GM12878 (cell line): ENCODE measurements around the gene OLFML2B. TPM values are rescaled to one million over a fixed set of nuclear protein-coding genes. Genes with fewer than 3 reads are reported as not detected.

ENCODE experiments used
- ATAC-seq: fragments of 200-7000 bp; cut with Tn5 transposase; 3 replicates; pipeline ENCODE4 v1.9.1; 2020; ENCODE audit warnings: mild to moderate bottlenecking, moderate library complexity
- BruUV-seq: library from RNA; stranded (reverse); fragments of 400-500 nt; replicated peaks from 2 replicates; lab custom pipeline; 2021; lab: Mats Ljungman, UMichigan
- CTCF ChIA-PET: fragments of 300-600 bp; sonication (Branson Sonifier 250); formaldehyde crosslinking; extraction: SDS; loops from one replicate; lab custom pipeline; 2021; ENCODE audit warnings: inconsistent platforms; lab: Yijun Ruan, JAX
- POLR2A ChIA-PET: fragments of 350-600 bp; formaldehyde crosslinking; extraction: SDS; loops from one replicate; lab custom pipeline; 2021; ENCODE audit warnings: inconsistent platforms; lab: Charles Lee
- RAD21 ChIA-PET: fragments of 300-600 bp; sonication (Branson Sonifier 250); formaldehyde crosslinking; loops from one replicate; lab custom pipeline; 2023; ENCODE audit warnings: antibody characterized with exemption; ENCODE audit not compliant: unreplicated experiment; lab: Charles Lee
- SMC1A ChIA-PET: fragments of 300-600 bp; sonication (Branson Sonifier 250); formaldehyde crosslinking; loops from one replicate; lab custom pipeline; 2023; ENCODE audit not compliant: unreplicated experiment, uncharacterized antibody; lab: Charles Lee
- DNase-seq: peaks from one replicate; pipeline ENCODE4 v3.0.0-alpha.2; 2011; ENCODE audit warnings: low read depth, low spot score
- FAIRE-seq: peaks from 3 replicates; lab custom pipeline; 2011; peaks lifted over from hg19 to GRCh38; lab: Jason Lieb, UNC
- H2AFZ ChIP-seq: 2 replicates; pipeline ENCODE4 v1.6.0; 2011; ENCODE audit warnings: low read depth, low read length, control low read depth; ENCODE audit not compliant: control insufficient read depth
- H3K27ac ChIP-seq: 2 replicates; pipeline ENCODE4 v1.5.1; 2011; ENCODE audit warnings: control low read depth; ENCODE audit not compliant: control insufficient read depth, insufficient read depth
- H3K27me3 ChIP-seq, 2 experiments: replicated peaks in 1 of 2; 2 replicates each; pipeline versions ENCODE4 v1.6.0 to v1.6.1; 2011; ENCODE audit warnings: low read length in 1 of 2; ENCODE audit not compliant: control insufficient read depth in 2 of 2, insufficient read depth in 2 of 2
- H3K36me3 ChIP-seq, 2 experiments: 2 replicates each; pipeline ENCODE4 v1.5.1; 2011; ENCODE audit warnings: low read length in 1 of 2; ENCODE audit not compliant: control insufficient read depth in 2 of 2, insufficient read depth in 2 of 2
- H3K4me1 ChIP-seq: 2 replicates; pipeline ENCODE4 v1.6.1; 2011; ENCODE audit warnings: mild to moderate bottlenecking, low read length, moderate library complexity, mixed read lengths; ENCODE audit not compliant: control insufficient read depth, insufficient read depth
- H3K4me2 ChIP-seq: 2 replicates; pipeline ENCODE4 v1.6.0; 2011; ENCODE audit warnings: control low read depth; ENCODE audit not compliant: control insufficient read depth, insufficient read depth
- H3K4me3 ChIP-seq: fragments of 200-600 bp; sonication (generic); 2 replicates; pipeline ENCODE4 v1.5.1; 2016
- H3K79me2 ChIP-seq: 2 replicates; pipeline ENCODE4 v1.6.0; 2011; ENCODE audit warnings: low read length; ENCODE audit not compliant: control insufficient read depth, insufficient read depth
- H3K9ac ChIP-seq: 2 replicates; pipeline ENCODE4 v1.8.0; 2011; ENCODE audit warnings: low read length, control low read depth, mixed read lengths; ENCODE audit not compliant: control insufficient read depth, insufficient read depth
- H3K9me3 ChIP-seq: replicated peaks from 3 replicates; pipeline ENCODE4 v1.5.1; 2011; ENCODE audit warnings: mild to moderate bottlenecking, low read length; ENCODE audit not compliant: control insufficient read depth, insufficient read depth
- H4K20me1 ChIP-seq: 2 replicates; pipeline ENCODE4 v1.6.0; 2011; ENCODE audit not compliant: control insufficient read depth, insufficient read depth
- GATAD2B ChIP-seq: fragments of 450-650 bp; conservative IDR thresholded peaks from 2 replicates; pipeline ENCODE4 v1.6.1; 2017; ENCODE audit warnings: low read depth, mild to moderate bottlenecking, moderate library complexity
- HDAC2 ChIP-seq: fragments of 200-600 bp; sonication (generic); IDR thresholded peaks from 2 replicates; pipeline ENCODE4 v1.6.1; 2017
- NFYB ChIP-seq: IDR thresholded peaks from 2 replicates; pipeline ENCODE4 v1.6.1; 2011; ENCODE audit warnings: low read depth, mild to moderate bottlenecking, low read length, improper control_type of control experiment, moderate library complexity; ENCODE audit not compliant: insufficient read depth
- PKNOX1 ChIP-seq: fragments of 450-650 bp; IDR thresholded peaks from 2 replicates; pipeline ENCODE4 v1.6.1; 2016; ENCODE audit warnings: mild to moderate bottlenecking
- RELB ChIP-seq: fragments of 450-650 bp; IDR thresholded peaks from 2 replicates; pipeline ENCODE4 v1.6.1; 2017; ENCODE audit warnings: low read depth, mild to moderate bottlenecking, moderate library complexity
- TBL1XR1 ChIP-seq: IDR thresholded peaks from 2 replicates; pipeline ENCODE4 v1.6.1; 2012; ENCODE audit warnings: low read depth, low read length, improper control_type of control experiment
- TCF7 ChIP-seq: IDR thresholded peaks from 2 replicates; pipeline ENCODE4 v1.6.1; 2014; ENCODE audit warnings: antibody characterized with exemption, borderline replicate concordance
- USF2 ChIP-seq: IDR thresholded peaks from 2 replicates; pipeline ENCODE4 v1.6.1; 2011; ENCODE audit warnings: low read depth, low read length, improper control_type of control experiment, borderline replicate concordance
- ZBTB11 ChIP-seq: fragments of 450-650 bp; formaldehyde crosslinking; IDR thresholded peaks from 2 replicates; pipeline ENCODE4 v1.5.0; 2022; ENCODE audit warnings: mild to moderate bottlenecking, missing genetic modification characterization
- WGBS: methylation state at CpG from one replicate; pipeline ENCODE4 v1.1.6; 2016; ENCODE audit warnings: low lambda C conversion rate; ENCODE audit not compliant: insufficient replicate concordance, insufficient coverage; ENCODE audit errors: missing lambda C conversion rate; 5-methylcytosine and 5-hydroxymethylcytosine counted together
- in situ Hi-C: fragments of 300-500 bp; cut with MboI; formaldehyde crosslinking; loops from 9 replicates; pipeline ENCODE4 v1.14.3; 2018; ENCODE audit warnings: mixed read lengths
- intact Hi-C: fragments of 100-400 bp; cut with micrococcal nuclease; formaldehyde crosslinking; loops from one replicate; pipeline ENCODE4 v1.14.2; 2022; ENCODE audit not compliant: unreplicated experiment
- polyA plus RNA-seq, 11 experiments: library from polyadenylated mRNA; depleted of rRNA in 4 of 11; unstranded in 6 of 11; stranded (reverse) in 5 of 11; fragments of >200 nt; fragmentation: Nextera tagmentation in 4 of 11; fragmentation: Illumina TruSeq in 1 of 11; extraction: Ambion mirVana in 4 of 11; extraction: Trizol in 1 of 11; gene quantifications; 1 replicate in 1 of 11; 2 replicates in 10 of 11; pipeline versions ENCODE4 v1.2.1 to v1.2.3, GENCODE V29; 2011 to 2016; ENCODE audit warnings: inconsistent platforms in 2 of 11, missing spikeins in 2 of 11, low read depth in 1 of 11
- total RNA-seq, 4 experiments: library from RNA; depleted of rRNA in 3 of 4; stranded (reverse); fragments of >200 nt in 3 of 4; fragmentation: Illumina TruSeq in 1 of 4; extraction: Trizol in 1 of 4; gene quantifications; 2 replicates each; pipeline versions ENCODE4 v1.2.1 to v1.2.3, GENCODE V29; 2013 to 2021

OLFML2B gene
- total and polyA plus RNA-seq, 10 of the 15 experiments (the other 5 are each of a cell fraction or from before 2014, with no cell fraction given): not detected

GRCh38 chr1:161986328-161986727, 37.3 kb downstream of the OLFML2B start:
- 59% methylated on average over 4 of the region's 4 CpGs for WGBS
- no peak for TF ChIP-seq TBL1XR1
- no peak for TF ChIP-seq GATAD2B
- in situ Hi-C loops: no loop called here
- SMC1A ChIA-PET: interaction anchor here (0.6 kb wide), 1 partner anchor 39 kb away, joined by 3 read pairs; no protein-coding TSS in a partner anchor
- Histone ChIP-seq H3K79me2 (no peaks in the 10 kb centered on the region), H3K4me1 (no peaks in the 10 kb centered on the region), H3K36me3 (no peaks in the 10 kb centered on the region), H3K4me2 (no peak overlapping the region), H3K27ac (no peak overlapping the region), H2AFZ (no peak overlapping the region), H3K9ac (no peak overlapping the region), H3K9me3 (no peaks in the 10 kb centered on the region; the same call in 2 of the 3 replicates), H3K4me3 (no peak overlapping the region), H4K20me1 (no peaks in the 10 kb centered on the region), H3K27me3 (peaks cover 0 to 1% of the 10 kb centered on the region in 2 experiments; a peak in 1 of 4 replicates)
- POLR2A ChIA-PET: no interaction called here
- RAD21 ChIA-PET: no interaction called here
- FAIRE-seq (no peak), ATAC-seq (no peak), DNase-seq (no peak)
- BruUV-seq: no TSS peak
- CTCF ChIA-PET: no interaction called here
- intact Hi-C loops: no loop called here

GRCh38 chr1:161985301-161985822, 38.3 kb downstream of the OLFML2B start:
- Histone ChIP-seq H4K20me1 (no peaks in the 10 kb centered on the region), H3K9ac (no peak overlapping the region), H3K4me1 (no peaks in the 10 kb centered on the region), H3K79me2 (no peaks in the 10 kb centered on the region), H3K4me2 (no peak overlapping the region), H3K4me3 (no peak overlapping the region), H3K27me3 (peaks cover 0 to 5% of the 10 kb centered on the region in 2 experiments; a peak in 2 of 4 replicates), H3K27ac (no peak overlapping the region), H2AFZ (no peak overlapping the region), H3K36me3 (no peaks in the 10 kb centered on the region), H3K9me3 (no peaks in the 10 kb centered on the region; the same call in 2 of the 3 replicates)
- WGBS: 40% methylated on average over 5 of the region's 5 CpGs
- FAIRE-seq (no peak), DNase-seq (no peak), ATAC-seq (no peak)
- ChIA-PET RAD21 (no interaction called here), SMC1A (no interaction called here), POLR2A (interaction anchor here (0.6 kb wide), 1 partner anchor 26 kb away, joined by 4 read pairs; no protein-coding TSS in a partner anchor), CTCF (no interaction called here)
- in situ Hi-C loops (no loop called here), intact Hi-C loops (no loop called here)
- no TSS peak for BruUV-seq
- TF ChIP-seq HDAC2 (no peak), USF2 (no peak), TCF7 (no peak), RELB (no peak), PKNOX1 (no peak), ZBTB11 (no peak), NFYB (no peak)
